ENCODE results near the gene ZNF496.
"Not testable (repeated sequence)": the region's sequence is repeated elsewhere in the genome, so short reads cannot be mapped to it uniquely, and the experiment has no call there.

ZNF496 gene

GRCh38 chr1:247370786-247371732 is 39.4 kb upstream of the ZNF496 start:
- TF ChIP-seq ELF4 (IDR thresholded peaks at IDR 0.05): no peak
- TF ChIP-seq FOXK2 (IDR thresholded peaks at IDR 0.05): no peak
- no peak for TF ChIP-seq CTBP1 (IDR thresholded peaks at IDR 0.05; ENCODE audit: borderline replicate concordance)
- TF ChIP-seq LEF1 (IDR thresholded peaks at IDR 0.05; ENCODE audit: borderline replicate concordance): no peak
- TF ChIP-seq SUZ12 (IDR thresholded peaks at IDR 0.05): no peak
- no peak for TF ChIP-seq SP1 (IDR thresholded peaks at IDR 0.05)
- no peak for TF ChIP-seq FOXA1 (IDR thresholded peaks at IDR 0.05)
- ChIA-PET POLR2A (no interaction called here), CTCF (no interaction called here)

GRCh38 chr1:247368490-247369145 is 37.0 kb upstream of the ZNF496 start:
- ChIA-PET POLR2A (no interaction called here), CTCF (no interaction called here)
- TF ChIP-seq NFRKB (IDR thresholded peaks at IDR 0.05): no peak
- TF ChIP-seq FOXM1 (IDR thresholded peaks at IDR 0.05; ENCODE audit: borderline replicate concordance): no peak
- no peak for TF ChIP-seq PKNOX1 (IDR thresholded peaks at IDR 0.05)
- DNase-seq (ENCODE audit: extremely low spot score): no peak

More at GRCh38 chr1:247370786-247371732, 39.4 kb upstream of the ZNF496 start:
- DNase-seq (ENCODE audit: extremely low spot score): no peak

- TF ChIP-seq TARDBP (IDR thresholded peaks at IDR 0.05): no peak
- DNase-seq (ENCODE audit: extremely low spot score): no peak
- CTCF ChIA-PET: no interaction called here
- POLR2A ChIA-PET: no interaction called here
Observed at GRCh38 chr1:247367786-247368422, 36.2 kb upstream of the ZNF496 start.

GRCh38 chr1:247366926-247367645 is 35.4 kb upstream of the ZNF496 start:
- DNase-seq (ENCODE audit: extremely low spot score): no peak
- TF ChIP-seq CTBP1 (IDR thresholded peaks at IDR 0.05; ENCODE audit: borderline replicate concordance): no peak
- TF ChIP-seq ZNF384 (IDR thresholded peaks at IDR 0.05): no peak
- no peak for TF ChIP-seq HDGF (IDR thresholded peaks at IDR 0.05; ENCODE audit: borderline replicate concordance)
- no peak for TF ChIP-seq FOXA1 (IDR thresholded peaks at IDR 0.05)
- no peak for TF ChIP-seq TARDBP (IDR thresholded peaks at IDR 0.05)
- TF ChIP-seq ELF4 (IDR thresholded peaks at IDR 0.05): no peak
- TF ChIP-seq PKNOX1 (IDR thresholded peaks at IDR 0.05): no peak
- no peak for TF ChIP-seq ARNT (IDR thresholded peaks at IDR 0.05)
- TF ChIP-seq SUZ12 (IDR thresholded peaks at IDR 0.05): no peak
- TF ChIP-seq BHLHE40 (IDR thresholded peaks at IDR 0.05; ENCODE audit: borderline replicate concordance): no peak
- no peak for TF ChIP-seq FOXK2 (IDR thresholded peaks at IDR 0.05)
- TF ChIP-seq FOXM1 (IDR thresholded peaks at IDR 0.05; ENCODE audit: borderline replicate concordance): no peak
- TF ChIP-seq LEF1 (IDR thresholded peaks at IDR 0.05; ENCODE audit: borderline replicate concordance): no peak
- no peak for TF ChIP-seq L3MBTL2 (conservative IDR thresholded peaks at IDR 0.05)
- TF ChIP-seq NFRKB (IDR thresholded peaks at IDR 0.05): no peak
- TF ChIP-seq SP1 (IDR thresholded peaks at IDR 0.05): no peak
- CTCF ChIA-PET: no interaction called here
- POLR2A ChIA-PET: no interaction called here

GRCh38 chr1:247366345-247366744 is 34.7 kb upstream of the ZNF496 start:
- POLR2A ChIA-PET; DNase-seq (ENCODE audit: extremely low spot score); CTCF ChIA-PET: not testable (repeated sequence)

GRCh38 chr1:247365023-247365422 is 33.4 kb upstream of the ZNF496 start:
- TF ChIP-seq LEF1 (IDR thresholded peaks at IDR 0.05; ENCODE audit: borderline replicate concordance): no peak
- no peak for TF ChIP-seq FOXK2 (IDR thresholded peaks at IDR 0.05)
- TF ChIP-seq BHLHE40 (IDR thresholded peaks at IDR 0.05; ENCODE audit: borderline replicate concordance): no peak
- TF ChIP-seq ARNT (IDR thresholded peaks at IDR 0.05): no peak
- no peak for TF ChIP-seq FOXM1 (IDR thresholded peaks at IDR 0.05; ENCODE audit: borderline replicate concordance)
- TF ChIP-seq PKNOX1 (IDR thresholded peaks at IDR 0.05): no peak
- TF ChIP-seq L3MBTL2 (conservative IDR thresholded peaks at IDR 0.05): no peak
- no peak for TF ChIP-seq HDGF (IDR thresholded peaks at IDR 0.05; ENCODE audit: borderline replicate concordance)
- TF ChIP-seq SUZ12 (IDR thresholded peaks at IDR 0.05): no peak
- TF ChIP-seq ELF4 (IDR thresholded peaks at IDR 0.05): no peak
- POLR2A ChIA-PET: no interaction called here
- CTCF ChIA-PET: no interaction called here
- DNase-seq (ENCODE audit: extremely low spot score): no peak

GRCh38 chr1:247363000-247363399 is 31.3 kb upstream of the ZNF496 start:
- POLR2A ChIA-PET; CTCF ChIA-PET; DNase-seq (ENCODE audit: extremely low spot score): not testable (repeated sequence)
